Retinal pigment epithelial cell (primary cell): ENCODE measurements around the gene PRKG1.

Experiments used
- DNase-seq: peaks from one replicate; pipeline ENCODE4 v3.0.0-alpha.2; 2010; ENCODE audit warnings: low read depth
- H3K4me3 ChIP-seq: 2 replicates; pipeline ENCODE4 v1.5.1; 2011; ENCODE audit warnings: mild to moderate bottlenecking, low read length, control low read depth, moderate library complexity
- CTCF ChIP-seq: conservative IDR thresholded peaks from 2 replicates; pipeline ENCODE4 v1.5.1; 2011; ENCODE audit warnings: low read depth, low read length, control low read depth, inconsistent platforms

Gene PRKG1

GRCh38 chr10:51588984-51589383 is 514.7 kb downstream of the PRKG1 start:
- no peak for TF ChIP-seq CTCF
- no peak overlapping the region for H3K4me3 ChIP-seq
- no peak for DNase-seq

GRCh38 chr10:51590818-51591217 is 516.5 kb downstream of the PRKG1 start:
- H3K4me3 ChIP-seq, result no peak overlapping the region
- no peak for TF ChIP-seq CTCF
- DNase-seq, result no peak

GRCh38 chr10:51596695-51597094 is 522.4 kb downstream of the PRKG1 start:
- no peak for TF ChIP-seq CTCF
- no peak overlapping the region for H3K4me3 ChIP-seq
- DNase-seq, result no peak

GRCh38 chr10:51599647-51600046 is 525.4 kb downstream of the PRKG1 start:
- no peak for DNase-seq
- TF ChIP-seq CTCF, result no peak
- no peak overlapping the region for H3K4me3 ChIP-seq

GRCh38 chr10:51602326-51602725 is 528.0 kb downstream of the PRKG1 start:
- DNase-seq, result no peak
- TF ChIP-seq CTCF, result no peak
- H3K4me3 ChIP-seq, result no peak overlapping the region

- no peak overlapping the region for H3K4me3 ChIP-seq
- TF ChIP-seq CTCF, result no peak
- DNase-seq, result no peak
Observed at GRCh38 chr10:51604579-51604978, 530.3 kb downstream of the PRKG1 start.

- no peak for TF ChIP-seq CTCF
- no peak overlapping the region for H3K4me3 ChIP-seq
- DNase-seq, result no peak
Observed at GRCh38 chr10:51606825-51607462, 532.7 kb downstream of the PRKG1 start.
